Thoracic aorta (tissue), 2 donors: Measurements from ENCODE around the gene FLT4. TPM values are rescaled to one million over a fixed set of nuclear protein-coding genes. Genes with fewer than 3 reads are reported as not detected.

ENCODE experiments used
- ATAC-seq: fragments of 150-250 bp; one replicate; pipeline ENCODE4 v1.8.0; 2017; ENCODE audit warnings: low read depth; ENCODE audit not compliant: insufficient number of reproducible peaks, low FRiP score
- DNase-seq: peaks from one replicate; pipeline ENCODE4 v3.0.0-alpha.2; 2020; ENCODE audit warnings: low spot score
- H3K27ac ChIP-seq, 2 donors: fragments of 200-600 bp; sonication (generic); 1 replicate in 1 of 2; 2 replicates in 1 of 2; pipeline ENCODE4 v1.5.1; 2016; ENCODE audit warnings: mild to moderate bottlenecking in 2 of 2, moderate library complexity in 2 of 2
- H3K27me3 ChIP-seq: fragments of 200-600 bp; sonication (generic); replicated peaks from 2 replicates; pipeline ENCODE4 v1.6.0; 2016; ENCODE audit warnings: mild to moderate bottlenecking; ENCODE audit not compliant: insufficient read depth
- H3K36me3 ChIP-seq: fragments of 200-600 bp; sonication (generic); one replicate; pipeline ENCODE4 v1.5.1; 2016
- H3K4me1 ChIP-seq, 2 donors: fragments of 200-600 bp; sonication (generic); 1 replicate in 1 of 2; 2 replicates in 1 of 2; pipeline versions ENCODE4 v1.5.1 to v1.6.0; 2016; ENCODE audit warnings: low read depth in 2 of 2, mild to moderate bottlenecking in 1 of 2; ENCODE audit not compliant: control insufficient read depth in 1 of 2
- H3K4me3 ChIP-seq: fragments of 200-600 bp; sonication (generic); 2 replicates; pipeline ENCODE4 v1.5.1; 2016; ENCODE audit warnings: mild to moderate bottlenecking
- H3K9me3 ChIP-seq: fragments of 200-600 bp; sonication (generic); 2 replicates; pipeline ENCODE4 v1.5.1; 2016
- CTCF ChIP-seq: fragments of 200-600 bp; sonication (generic); IDR thresholded peaks from one replicate; pipeline ENCODE4 v1.5.1; 2019; ENCODE audit warnings: antibody characterized with exemption
- total RNA-seq, 2 donors: library from RNA; depleted of rRNA; stranded (reverse); fragments of >200 nt; gene quantifications; one replicate each; pipeline versions ENCODE4 v1.1.0 to v1.2.3, GENCODE V29; 2016

FLT4 gene
- total RNA-seq, 2 donors from 2014 or later, result 4.8 to 10.8 TPM

DNA sequence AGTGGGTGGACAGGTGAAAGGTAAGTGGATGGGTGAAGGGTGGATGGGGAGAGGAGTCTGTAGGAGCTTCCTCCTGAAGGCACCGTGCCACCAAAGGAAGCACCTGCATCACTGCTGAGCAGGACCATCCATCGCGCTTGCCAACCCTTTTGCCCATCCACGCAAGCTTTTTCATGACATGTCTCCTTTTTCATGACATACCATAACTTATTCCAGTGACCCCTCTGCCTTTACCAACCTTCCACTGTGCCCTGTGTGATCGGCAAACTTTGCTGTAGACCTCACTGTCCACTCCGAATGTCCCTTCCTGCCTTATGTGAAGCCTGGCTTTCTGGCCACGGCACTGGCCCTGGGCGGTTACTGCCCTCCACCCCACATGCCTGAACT lies 13.4 kb downstream of the FLT4 start:
- H3K27ac ChIP-seq, result no peak overlapping the region
- DNase-seq (no peak), ATAC-seq (no peak)
- TF ChIP-seq CTCF, result no peak
- H3K4me3 ChIP-seq, result no peak overlapping the region
- no peaks in the 10 kb centered on the region for H3K36me3 ChIP-seq
- no peaks in the 10 kb centered on the region for H3K27me3 ChIP-seq
- H3K9me3 ChIP-seq, result no peaks in the 10 kb centered on the region
- H3K4me1 ChIP-seq, result no peaks in the 10 kb centered on the region

- H3K27ac ChIP-seq, result no peak overlapping the region
- no peak for TF ChIP-seq CTCF
- no peaks in the 10 kb centered on the region for H3K4me1 ChIP-seq
- H3K36me3 ChIP-seq, result no peaks in the 10 kb centered on the region
- H3K4me3 ChIP-seq, result no peak overlapping the region
- no peaks in the 10 kb centered on the region for H3K27me3 ChIP-seq
- no peaks in the 10 kb centered on the region for H3K9me3 ChIP-seq
- ATAC-seq (no peak), DNase-seq (no peak)
Observed at GRCh38 chr5:180633283-180634177, 15.9 kb downstream of the FLT4 start.

DNA sequence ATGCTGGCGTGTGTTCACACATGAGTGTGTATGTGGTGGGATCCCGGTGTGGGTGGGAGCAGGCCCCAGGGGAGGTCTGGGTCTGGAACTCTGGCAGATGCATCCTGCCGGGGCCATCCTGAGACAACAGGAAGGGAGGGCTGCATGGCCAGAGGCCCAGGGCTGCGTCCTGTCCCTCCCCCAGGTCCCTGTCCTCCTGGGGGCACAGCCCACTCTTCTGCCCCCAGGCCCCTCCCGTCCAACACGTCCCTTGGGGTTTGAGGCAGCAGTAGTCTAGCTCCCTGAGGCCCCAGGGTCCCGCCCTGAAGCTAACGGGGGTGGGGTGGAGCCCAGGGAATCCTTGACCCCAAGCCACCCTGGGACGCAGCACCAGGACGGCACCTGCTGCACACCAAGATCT lies 16.6 kb downstream of the FLT4 start:
- H3K27me3 ChIP-seq, result no peaks in the 10 kb centered on the region
- H3K4me3 ChIP-seq, result no peak overlapping the region
- no peak for DNase-seq
- no peaks in the 10 kb centered on the region for H3K9me3 ChIP-seq
- H3K4me1 ChIP-seq, result no peaks in the 10 kb centered on the region
- no peaks in the 10 kb centered on the region for H3K36me3 ChIP-seq
- no peak for TF ChIP-seq CTCF
- H3K27ac ChIP-seq, result no peak overlapping the region
- ATAC-seq, result no peak

DNA sequence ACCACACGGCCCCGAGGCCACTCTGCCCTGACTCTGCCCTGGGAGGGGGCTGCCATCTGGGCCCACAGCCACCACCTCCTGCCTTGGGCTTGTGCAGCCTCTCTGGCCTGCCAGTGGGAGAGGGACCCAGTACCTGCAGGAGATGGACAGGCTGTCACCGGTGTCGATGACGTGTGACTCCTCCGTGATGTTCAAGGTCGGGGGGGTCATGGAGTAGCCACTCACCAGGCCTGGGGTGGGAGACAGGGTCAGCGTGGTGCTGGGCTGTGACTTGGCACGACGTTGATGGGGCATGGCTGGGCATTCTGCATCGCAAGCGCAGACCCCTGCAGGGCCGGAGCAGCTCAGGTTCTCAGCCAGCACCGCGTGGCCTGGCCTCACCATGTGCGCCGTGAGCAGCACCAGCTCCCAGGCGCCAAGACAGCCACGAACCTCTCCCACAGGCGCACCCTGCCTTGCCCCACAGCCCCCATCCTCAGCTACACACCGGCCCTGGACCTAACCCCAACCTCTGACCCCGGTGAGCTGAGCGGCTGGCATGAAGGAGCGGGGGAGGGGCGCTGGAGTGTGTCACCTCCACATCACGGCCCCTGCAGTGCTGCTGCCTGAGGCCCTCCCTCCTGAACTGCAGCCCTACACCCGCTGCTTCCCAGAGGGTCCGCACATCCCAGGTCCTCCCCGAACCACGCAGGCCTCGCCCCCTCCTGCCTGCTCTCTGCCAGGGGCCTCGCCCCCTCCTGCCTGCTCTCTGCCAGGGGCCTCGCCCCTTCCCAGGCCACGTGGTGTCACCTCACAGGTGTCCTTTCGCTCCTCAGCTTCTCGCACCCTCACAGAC lies 17.6 kb downstream of the FLT4 start:
- no peak for DNase-seq
- no peak for ATAC-seq
- no peaks in the 10 kb centered on the region for H3K27me3 ChIP-seq

More for the DNA sequence above, 17.6 kb downstream of the FLT4 start:
- H3K4me3 ChIP-seq, result no peak overlapping the region
- no peak for TF ChIP-seq CTCF
- H3K27ac ChIP-seq, result no peak overlapping the region
- H3K4me1 ChIP-seq, result no peaks in the 10 kb centered on the region
- no peaks in the 10 kb centered on the region for H3K36me3 ChIP-seq
- no peaks in the 10 kb centered on the region for H3K9me3 ChIP-seq
